ENCODE data around the gene COPB2. TPM values are rescaled to one million over a fixed set of nuclear protein-coding genes. Genes with fewer than 3 reads are reported as not detected.
A peak's percentile ranks its signal among the peaks of the same experiment; 100 is the strongest.
"Not testable (repeated sequence)": the region's sequence is repeated elsewhere in the genome, so short reads cannot be mapped to it uniquely, and the experiment has no call there.

The COPB2 gene
- total RNA-seq, 3 donors from 2014 or later (not counting 1 experiment from before 2014, with no cell fraction given): 34.7 to 50.2 (median 42.4) TPM

DNA sequence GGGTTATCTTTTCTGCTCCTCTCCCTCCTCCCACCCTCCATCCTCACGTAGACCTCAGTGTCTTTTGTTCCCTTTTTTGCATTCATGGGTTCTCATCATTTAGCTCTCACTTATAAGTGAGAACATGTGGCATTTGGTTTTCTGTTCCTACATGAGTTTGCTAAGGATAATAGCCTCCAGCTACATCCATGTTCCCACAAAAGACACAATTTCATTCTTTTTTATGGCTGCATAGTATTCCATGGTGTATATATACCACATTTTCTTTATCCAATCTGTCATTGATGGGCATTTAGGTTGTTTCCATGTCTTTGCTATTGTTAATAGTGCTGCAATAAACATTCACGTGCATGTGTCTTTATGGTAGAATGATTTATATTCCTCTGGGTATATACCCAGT lies 11.7 kb upstream of the COPB2 start:
- H3K36me3 Mint-ChIP-seq: peaks cover 21% of the 10 kb centered on the region
- ATAC-seq; H3K27ac ChIP-seq (ENCODE audit: low read length); H3K36me3 ChIP-seq (ENCODE audit: control insufficient read depth, insufficient read depth, low read length); H3K4me1 ChIP-seq (ENCODE audit: control insufficient read depth, insufficient read depth, low read length); H3K4me3 Mint-ChIP-seq; H3K27me3 Mint-ChIP-seq (ENCODE audit: low read depth in 2 of 2); DNase-seq; intact Hi-C loops (cut with micrococcal nuclease); H3K4me3 ChIP-seq (ENCODE audit: low read length); H3K27me3 ChIP-seq (ENCODE audit: control insufficient read depth, insufficient read depth, low read length); H3K27ac Mint-ChIP-seq; H3K4me1 Mint-ChIP-seq: not testable (repeated sequence)
- 88% methylated on average over 2 of the region's 2 CpGs for WGBS (ENCODE audit: insufficient coverage)
- H3K9me3 ChIP-seq (ENCODE audit: control insufficient read depth, insufficient read depth, low read length): peaks cover 11% of the 10 kb centered on the region
- H3K9me3 Mint-ChIP-seq: peaks cover 6 to 14% of the 10 kb centered on the region in 2 donors

DNA sequence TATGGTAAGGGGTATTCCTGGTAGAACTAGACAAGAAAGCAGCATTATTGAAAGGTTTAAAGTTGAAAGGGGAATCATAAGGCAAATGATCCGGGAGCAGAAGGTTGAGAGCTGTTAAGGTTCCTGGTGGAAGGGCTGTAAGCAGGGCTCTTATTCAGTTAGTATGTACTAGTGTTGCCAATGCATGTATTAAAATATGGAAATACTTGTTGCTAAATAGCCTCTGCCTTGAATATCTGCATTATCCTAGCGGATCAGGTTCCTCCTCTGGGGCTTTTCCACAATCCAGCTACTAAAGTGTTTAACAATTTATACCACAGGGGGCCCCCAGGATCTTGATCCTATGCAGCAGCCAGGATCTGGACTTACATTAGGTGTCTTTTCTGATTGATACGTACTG lies 7.3 kb upstream of the COPB2 start:
- Mint-ChIP-seq H3K4me1 (no peaks in the 10 kb centered on the region), H3K27me3 (ENCODE audit: low read depth in 2 of 2) (peaks cover 0 to 3% of the 10 kb centered on the region in 2 donors), H3K9me3 (peaks cover 0 to under 1% of the 10 kb centered on the region in 2 donors), H3K4me3 (no peak overlapping the region), H3K27ac (no peak overlapping the region), H3K36me3 (no peaks in the 10 kb centered on the region)
- no peaks in the 10 kb centered on the region for H3K36me3 ChIP-seq (ENCODE audit: control insufficient read depth, insufficient read depth, low read length)
- H3K4me1 ChIP-seq (ENCODE audit: control insufficient read depth, insufficient read depth, low read length): no peaks in the 10 kb centered on the region
- WGBS (ENCODE audit: insufficient coverage): 92% methylated on average over 3 of the region's 3 CpGs
- no peak overlapping the region for H3K4me3 ChIP-seq (ENCODE audit: low read length)
- no peaks in the 10 kb centered on the region for H3K9me3 ChIP-seq (ENCODE audit: control insufficient read depth, insufficient read depth, low read length)
- ATAC-seq (no peak), DNase-seq (no peak)
- no peaks in the 10 kb centered on the region for H3K27me3 ChIP-seq (ENCODE audit: control insufficient read depth, insufficient read depth, low read length)
- intact Hi-C loops (cut with micrococcal nuclease): no loop called here
- H3K27ac ChIP-seq (ENCODE audit: low read length): no peak overlapping the region
- TF ChIP-seq, protein P1, sequence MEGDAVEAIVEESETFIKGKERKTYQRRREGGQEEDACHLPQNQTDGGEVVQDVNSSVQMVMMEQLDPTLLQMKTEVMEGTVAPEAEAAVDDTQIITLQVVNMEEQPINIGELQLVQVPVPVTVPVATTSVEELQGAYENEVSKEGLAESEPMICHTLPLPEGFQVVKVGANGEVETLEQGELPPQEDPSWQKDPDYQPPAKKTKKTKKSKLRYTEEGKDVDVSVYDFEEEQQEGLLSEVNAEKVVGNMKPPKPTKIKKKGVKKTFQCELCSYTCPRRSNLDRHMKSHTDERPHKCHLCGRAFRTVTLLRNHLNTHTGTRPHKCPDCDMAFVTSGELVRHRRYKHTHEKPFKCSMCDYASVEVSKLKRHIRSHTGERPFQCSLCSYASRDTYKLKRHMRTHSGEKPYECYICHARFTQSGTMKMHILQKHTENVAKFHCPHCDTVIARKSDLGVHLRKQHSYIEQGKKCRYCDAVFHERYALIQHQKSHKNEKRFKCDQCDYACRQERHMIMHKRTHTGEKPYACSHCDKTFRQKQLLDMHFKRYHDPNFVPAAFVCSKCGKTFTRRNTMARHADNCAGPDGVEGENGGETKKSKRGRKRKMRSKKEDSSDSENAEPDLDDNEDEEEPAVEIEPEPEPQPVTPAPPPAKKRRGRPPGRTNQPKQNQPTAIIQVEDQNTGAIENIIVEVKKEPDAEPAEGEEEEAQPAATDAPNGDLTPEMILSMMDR (IDR thresholded peaks at IDR 0.05): no peak

DNA sequence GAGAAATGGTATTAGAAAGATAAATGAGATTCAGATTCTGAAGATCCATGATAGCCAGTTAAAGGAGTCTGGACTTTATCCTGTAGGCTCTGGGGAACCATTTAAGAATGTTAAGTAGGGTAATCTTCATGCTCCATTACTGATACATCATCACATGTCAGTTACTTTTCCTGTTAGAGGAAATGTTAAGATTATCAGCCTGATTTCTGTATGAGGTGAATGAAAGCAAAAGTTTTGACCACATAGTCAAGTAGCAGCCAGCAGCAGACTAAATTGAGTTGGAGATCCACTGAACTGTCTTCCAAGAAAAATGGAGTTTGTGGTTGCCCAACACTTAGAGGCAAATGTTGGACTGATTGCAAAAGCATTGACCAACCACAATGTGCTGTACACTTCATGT lies 4.7 kb upstream of the COPB2 start:
- H3K4me3 Mint-ChIP-seq: no peak overlapping the region
- no peaks in the 10 kb centered on the region for H3K36me3 Mint-ChIP-seq
- H3K36me3 ChIP-seq (ENCODE audit: control insufficient read depth, insufficient read depth, low read length): no peaks in the 10 kb centered on the region
- no peaks in the 10 kb centered on the region for H3K27me3 ChIP-seq (ENCODE audit: control insufficient read depth, insufficient read depth, low read length)
- H3K9me3 Mint-ChIP-seq: no peaks in the 10 kb centered on the region
- DNase-seq (no peak), ATAC-seq (no peak)
- TF ChIP-seq, protein P1 (IDR thresholded peaks at IDR 0.05): no peak
- no peak overlapping the region for H3K27ac ChIP-seq (ENCODE audit: low read length)
- peaks cover 0 to 5% of the 10 kb centered on the region in 2 donors for H3K27me3 Mint-ChIP-seq (ENCODE audit: low read depth in 2 of 2)
- no peak overlapping the region for H3K27ac Mint-ChIP-seq
- peaks cover 10% of the 10 kb centered on the region for H3K4me1 ChIP-seq (ENCODE audit: control insufficient read depth, insufficient read depth, low read length)
- no peaks in the 10 kb centered on the region for H3K9me3 ChIP-seq (ENCODE audit: control insufficient read depth, insufficient read depth, low read length)
- H3K4me3 ChIP-seq (ENCODE audit: low read length): no peak overlapping the region
- intact Hi-C loops (cut with micrococcal nuclease): no loop called here
- H3K4me1 Mint-ChIP-seq: peaks cover 11% of the 10 kb centered on the region in 2 donors

DNA sequence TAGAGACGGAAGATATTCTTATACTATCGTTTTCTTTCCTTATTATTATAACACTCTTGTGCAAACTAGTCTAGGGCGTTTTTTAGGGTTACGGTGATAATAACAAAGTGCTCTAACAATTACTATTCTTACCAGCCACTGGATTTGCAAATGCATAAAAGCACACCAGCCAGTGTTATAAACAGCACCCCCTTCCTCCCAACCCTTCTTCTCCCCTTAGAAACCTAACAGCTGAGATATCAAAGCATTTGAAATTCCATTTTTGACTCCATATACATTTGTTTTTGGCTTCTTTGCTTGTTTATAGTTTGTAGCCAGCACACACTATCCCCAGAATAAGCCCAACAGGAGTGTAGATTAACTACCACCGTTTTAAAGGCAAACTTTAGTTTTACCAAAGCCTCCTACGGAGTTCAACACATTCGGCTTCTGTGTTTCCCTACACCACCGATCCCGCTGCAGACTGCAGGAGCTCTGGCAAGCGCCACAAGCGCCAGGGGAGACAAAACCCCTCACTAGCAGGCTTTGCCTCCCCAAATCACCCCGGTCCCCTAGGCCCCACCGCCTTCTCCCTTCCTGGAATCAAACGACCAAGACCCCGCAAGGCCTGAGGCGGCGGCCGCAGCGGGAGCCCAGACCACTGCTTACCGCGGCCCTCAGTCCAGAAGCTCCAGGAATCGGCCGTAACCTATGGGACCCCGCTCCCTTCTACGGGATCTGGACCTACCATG lies 461 bp downstream of the COPB2 start:
- intact Hi-C loops (cut with micrococcal nuclease): loop anchor here (1.0 kb wide), 1 partner anchor 45 kb away; the partner anchor contains the start of gene MRPS22
- 11% methylated on average over 25 of the region's 25 CpGs for whole genome bisulfite sequencing (ENCODE audit: insufficient coverage)
- Mint-ChIP-seq H3K4me3 (peak overlapping the region; percentile 97), H3K27me3 (ENCODE audit: low read depth in 2 of 2) (peaks cover 0 to 2% of the 10 kb centered on the region in 2 donors), H3K36me3 (no peaks in the 10 kb centered on the region), H3K27ac (peak overlapping the region; percentile 96 to 100), H3K9me3 (no peaks in the 10 kb centered on the region), H3K4me1 (peaks cover 38 to 39% of the 10 kb centered on the region in 2 donors)
- Histone ChIP-seq H3K9me3 (ENCODE audit: control insufficient read depth, insufficient read depth, low read length) (no peaks in the 10 kb centered on the region), H3K27ac (ENCODE audit: low read length) (peak overlapping the region; percentile 91), H3K4me1 (ENCODE audit: control insufficient read depth, insufficient read depth, low read length) (peaks cover 19% of the 10 kb centered on the region), H3K4me3 (ENCODE audit: low read length) (peak overlapping the region; percentile 95), H3K36me3 (ENCODE audit: control insufficient read depth, insufficient read depth, low read length) (no peaks in the 10 kb centered on the region), H3K27me3 (ENCODE audit: control insufficient read depth, insufficient read depth, low read length) (no peaks in the 10 kb centered on the region)
- ATAC-seq (peak; percentile 21 to 35 (median 22)), DNase-seq (peak in 1 of 2 donors; percentile 56)
- TF ChIP-seq, protein P1 (IDR thresholded peaks at IDR 0.05): no peak
